GF-D8 (cell line): ENCODE data around the gene PNPLA1.

ENCODE experiments used
- DNase-seq: peaks from one replicate; lab custom pipeline; 2025; lab: John Stamatoyannopoulos, UW

PNPLA1 gene, protein sequence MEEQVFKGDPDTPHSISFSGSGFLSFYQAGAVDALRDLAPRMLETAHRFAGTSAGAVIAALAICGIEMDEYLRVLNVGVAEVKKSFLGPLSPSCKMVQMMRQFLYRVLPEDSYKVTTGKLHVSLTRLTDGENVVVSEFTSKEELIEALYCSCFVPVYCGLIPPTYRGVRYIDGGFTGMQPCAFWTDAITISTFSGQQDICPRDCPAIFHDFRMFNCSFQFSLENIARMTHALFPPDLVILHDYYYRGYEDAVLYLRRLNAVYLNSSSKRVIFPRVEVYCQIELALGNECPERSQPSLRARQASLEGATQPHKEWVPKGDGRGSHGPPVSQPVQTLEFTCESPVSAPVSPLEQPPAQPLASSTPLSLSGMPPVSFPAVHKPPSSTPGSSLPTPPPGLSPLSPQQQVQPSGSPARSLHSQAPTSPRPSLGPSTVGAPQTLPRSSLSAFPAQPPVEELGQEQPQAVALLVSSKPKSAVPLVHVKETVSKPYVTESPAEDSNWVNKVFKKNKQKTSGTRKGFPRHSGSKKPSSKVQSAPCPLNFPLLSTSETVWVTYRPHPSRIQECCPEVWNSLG

GRCh38 chr6:36269834-36270705 is at the start of gene PNPLA1:
PNPLA1 (plus strand) TSS chr6:36270060; CDS start chr6:36270460, 400 bp downstream.
- no peak for DNase-seq

GRCh38 chr6:36220226-36220625 is 49.6 kb upstream of the PNPLA1 start:
- DNase-seq = no peak

GRCh38 chr6:36221674-36222073 is 48.2 kb upstream of the PNPLA1 start:
- no peak for DNase-seq

- no peak for DNase-seq
These were observed 46.9 kb upstream of the PNPLA1 start for GRCh38 chr6:36222924-36223323.

GRCh38 chr6:36223706-36224105 is 46.2 kb upstream of the PNPLA1 start:
- DNase-seq = no peak

DNA sequence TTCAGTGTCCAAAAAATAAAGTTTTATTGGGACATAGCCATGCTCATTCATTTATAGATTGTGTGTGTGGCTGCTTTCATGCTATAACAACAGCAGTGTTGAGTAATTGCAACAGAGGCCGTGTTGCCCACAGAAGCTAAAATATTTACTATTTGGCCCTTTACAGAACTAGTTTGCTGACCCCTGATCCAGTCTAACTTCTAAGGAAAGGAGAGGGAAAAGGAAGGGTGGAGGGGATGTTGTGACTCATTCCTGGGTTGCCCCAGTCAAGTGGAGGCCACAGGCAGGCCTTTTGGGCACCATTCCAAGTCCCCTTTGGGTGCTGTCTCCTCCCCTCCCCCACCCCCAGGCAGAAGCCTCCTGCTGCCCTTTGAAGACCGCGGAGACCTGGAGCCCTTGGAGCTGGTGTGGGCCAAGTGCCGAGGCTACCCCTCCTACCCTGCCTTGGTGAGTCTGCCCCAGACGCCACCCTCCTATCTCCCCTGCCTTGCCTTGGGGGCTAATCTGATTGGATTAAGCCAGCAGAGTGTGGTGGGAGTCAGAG is 44.9 kb upstream of the PNPLA1 start:
- DNase-seq = no peak

DNA sequence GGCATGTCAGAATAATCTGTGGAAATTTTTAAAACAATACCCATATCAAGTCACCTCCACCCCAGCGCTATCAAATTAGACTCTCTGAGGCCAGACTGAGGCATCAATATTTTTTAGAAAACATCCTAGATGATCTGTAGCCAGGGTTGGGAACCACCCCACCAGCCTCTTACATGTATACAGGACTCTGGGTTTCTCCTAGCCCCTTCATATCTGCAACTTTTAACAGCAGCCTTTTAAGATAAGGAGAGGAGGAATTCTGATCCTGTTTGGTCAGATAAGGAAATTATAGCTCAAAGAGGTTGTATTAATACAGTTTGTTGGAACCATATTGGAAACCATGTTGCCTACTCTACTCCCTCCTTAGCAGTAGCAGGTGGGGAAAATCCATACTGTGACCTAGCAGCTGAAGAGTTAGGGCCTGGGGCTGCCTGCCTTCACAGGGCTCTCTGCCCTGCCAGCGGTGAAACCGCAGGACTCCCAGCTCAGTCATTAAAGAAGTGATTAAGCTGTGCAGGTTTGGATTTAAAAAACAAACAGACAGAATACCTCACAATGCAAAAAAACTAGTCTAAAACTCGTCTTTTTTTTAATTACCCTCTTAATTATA is 43.3 kb upstream of the PNPLA1 start:
- DNase-seq = no peak

GRCh38 chr6:36227379-36228228 is 42.3 kb upstream of the PNPLA1 start:
- no peak for DNase-seq

DNA sequence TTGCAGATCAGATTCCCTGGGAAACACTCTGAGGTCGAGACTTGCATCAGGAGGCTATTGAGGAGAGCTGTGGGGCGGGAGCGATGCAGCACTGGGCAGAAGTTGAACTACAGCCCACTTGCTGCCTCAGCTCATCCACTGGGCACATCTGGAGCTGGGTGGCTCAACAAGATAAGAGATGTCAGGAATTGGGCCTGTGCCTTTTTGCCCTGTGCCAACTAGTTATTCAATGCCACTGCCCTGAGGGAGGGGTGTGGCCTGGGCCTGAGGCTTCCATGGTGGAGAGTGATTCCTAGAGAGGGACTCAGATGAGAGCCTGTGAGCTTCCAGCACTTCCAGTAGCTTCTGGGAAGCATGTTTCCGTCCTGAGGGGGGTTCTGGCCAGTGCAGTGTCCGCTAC is 40.6 kb upstream of the PNPLA1 start:
- no peak for DNase-seq

DNA sequence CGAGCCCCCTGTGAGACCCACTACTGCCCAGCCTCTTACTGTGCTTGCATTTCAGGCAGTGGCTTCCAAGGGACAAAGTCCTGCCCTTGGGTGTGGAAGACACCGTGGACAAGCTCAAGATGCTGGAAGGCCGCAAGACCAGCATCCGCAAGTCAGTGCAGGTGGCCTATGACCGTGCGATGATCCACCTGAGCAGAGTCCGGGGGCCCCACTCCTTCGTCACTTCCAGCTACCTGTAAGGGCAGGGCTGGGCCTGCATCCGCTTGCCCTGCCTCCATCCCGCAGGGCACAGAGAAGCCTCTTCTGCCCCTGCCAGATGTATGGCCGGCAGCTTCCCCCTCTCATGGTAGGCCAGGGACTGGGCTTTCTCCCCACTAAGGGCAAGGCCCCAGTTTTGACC is 39.5 kb upstream of the PNPLA1 start:
- DNase-seq = no peak

DNA sequence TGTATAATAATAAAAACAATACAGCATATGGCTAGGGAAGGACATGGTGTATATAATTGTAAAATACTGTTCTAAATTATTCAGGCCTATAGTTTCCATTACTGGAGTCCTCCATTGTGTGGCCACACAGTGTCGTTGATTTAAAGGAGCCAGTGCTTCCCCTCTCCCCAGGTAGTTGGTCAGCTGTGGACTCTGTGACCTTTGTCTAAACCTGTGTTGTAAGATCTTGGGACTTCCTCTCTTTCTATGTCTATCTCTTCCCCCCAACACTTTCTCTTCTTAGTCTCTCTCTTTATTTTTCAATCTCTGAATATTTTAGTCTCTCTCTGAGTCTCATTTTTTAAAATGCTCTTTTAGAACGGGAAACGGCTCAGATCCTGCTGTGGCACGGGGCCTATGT is 37.7 kb upstream of the PNPLA1 start:
- DNase-seq = no peak

GRCh38 chr6:36235309-36235708 is 34.6 kb upstream of the PNPLA1 start:
- DNase-seq = no peak

DNA sequence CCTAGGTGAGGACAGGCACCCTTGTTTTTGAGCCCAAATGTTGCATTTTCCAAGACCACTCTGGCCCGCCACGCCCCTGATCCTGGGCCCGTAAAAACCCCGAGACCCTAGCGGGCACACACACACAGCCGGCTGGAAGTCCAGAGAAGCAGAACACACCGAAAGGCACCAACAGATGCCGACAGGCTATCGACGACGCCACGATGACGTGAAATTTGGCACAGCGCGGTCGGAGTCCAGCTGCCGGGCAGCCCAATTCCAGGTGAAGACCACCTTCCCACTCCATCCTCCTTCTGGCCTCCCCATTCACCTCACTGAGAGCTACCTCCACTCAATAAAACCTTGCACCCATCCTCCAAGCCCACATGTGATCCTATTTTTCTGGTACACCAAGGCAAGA is 34.0 kb upstream of the PNPLA1 start:
- no peak for DNase-seq

GRCh38 chr6:36239774-36240173 is 30.1 kb upstream of the PNPLA1 start:
- DNase-seq = no peak

DNA sequence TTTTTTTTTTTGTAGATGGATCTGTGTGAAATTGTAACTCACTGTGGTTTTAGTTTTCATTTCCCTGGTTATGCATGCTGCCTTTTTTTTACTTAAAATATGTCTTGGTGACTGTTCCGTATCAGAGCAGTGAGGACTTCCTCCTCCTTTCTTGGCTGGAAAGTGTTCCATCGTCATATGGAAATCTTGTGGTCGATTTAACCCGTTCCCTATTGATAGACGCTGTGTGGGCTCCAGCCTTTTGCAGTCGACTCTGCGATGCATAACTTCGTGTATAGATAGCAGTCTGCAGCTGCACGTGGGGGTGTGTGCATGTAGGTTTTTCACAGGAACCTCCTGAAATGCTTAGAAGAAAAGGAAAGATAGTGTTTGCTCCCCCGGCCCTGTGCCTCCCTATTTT is 28.1 kb upstream of the PNPLA1 start:
- DNase-seq = no peak

DNA sequence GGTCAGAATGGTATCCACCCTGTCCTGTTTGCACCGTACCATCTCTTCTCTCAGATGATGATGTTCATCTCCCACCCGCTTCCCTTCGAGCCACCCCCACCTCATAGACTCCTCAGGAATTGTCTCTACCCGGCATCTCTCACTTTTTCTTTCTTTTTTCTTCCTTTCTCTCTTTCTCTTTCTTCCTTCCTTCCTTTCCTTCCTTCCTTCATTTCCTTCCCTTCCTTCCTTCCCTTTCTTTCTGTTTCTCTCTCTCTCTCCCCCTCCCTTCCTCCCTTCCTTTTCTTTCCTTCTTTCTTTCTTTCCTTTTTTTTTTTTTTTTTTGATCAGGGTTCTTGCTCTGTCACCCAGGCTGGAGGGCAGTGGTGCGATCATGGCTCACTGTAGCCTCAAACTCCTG is 27.7 kb upstream of the PNPLA1 start:
- DNase-seq = no peak

- DNase-seq = no peak
These were observed 27.2 kb upstream of the PNPLA1 start for GRCh38 chr6:36242626-36243025.

DNA sequence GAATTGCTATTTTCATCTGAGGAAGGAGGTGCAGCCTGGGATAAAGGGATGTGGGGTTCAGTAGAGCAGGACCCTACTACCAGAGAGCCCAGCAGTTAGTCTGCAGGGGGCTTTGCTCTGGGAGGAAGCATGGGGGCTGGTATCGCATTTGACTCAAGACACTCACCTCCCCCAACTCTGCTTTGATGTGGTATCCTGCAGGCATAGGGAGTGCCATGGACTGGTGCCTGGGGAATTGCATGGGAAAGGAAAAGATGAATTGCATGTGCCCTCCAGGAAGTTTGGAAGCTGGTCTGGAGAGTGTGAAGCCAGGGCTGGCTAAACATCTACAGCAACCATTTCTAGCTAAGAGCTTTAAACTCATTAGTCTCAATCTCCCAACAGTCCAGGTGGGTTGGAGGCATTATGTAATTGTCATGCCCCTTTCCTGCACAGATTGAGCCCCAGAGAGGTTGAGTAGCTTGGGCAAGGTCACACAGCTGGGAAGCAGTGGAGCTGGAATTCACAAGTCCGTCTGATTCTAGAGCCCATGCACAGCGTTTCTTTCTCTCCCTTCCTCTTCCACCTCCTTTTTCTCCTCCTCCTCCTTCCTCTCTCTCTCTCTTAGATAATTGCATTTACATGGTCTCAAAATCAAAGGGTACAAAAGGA is 26.2 kb upstream of the PNPLA1 start:
- no peak for DNase-seq

DNA sequence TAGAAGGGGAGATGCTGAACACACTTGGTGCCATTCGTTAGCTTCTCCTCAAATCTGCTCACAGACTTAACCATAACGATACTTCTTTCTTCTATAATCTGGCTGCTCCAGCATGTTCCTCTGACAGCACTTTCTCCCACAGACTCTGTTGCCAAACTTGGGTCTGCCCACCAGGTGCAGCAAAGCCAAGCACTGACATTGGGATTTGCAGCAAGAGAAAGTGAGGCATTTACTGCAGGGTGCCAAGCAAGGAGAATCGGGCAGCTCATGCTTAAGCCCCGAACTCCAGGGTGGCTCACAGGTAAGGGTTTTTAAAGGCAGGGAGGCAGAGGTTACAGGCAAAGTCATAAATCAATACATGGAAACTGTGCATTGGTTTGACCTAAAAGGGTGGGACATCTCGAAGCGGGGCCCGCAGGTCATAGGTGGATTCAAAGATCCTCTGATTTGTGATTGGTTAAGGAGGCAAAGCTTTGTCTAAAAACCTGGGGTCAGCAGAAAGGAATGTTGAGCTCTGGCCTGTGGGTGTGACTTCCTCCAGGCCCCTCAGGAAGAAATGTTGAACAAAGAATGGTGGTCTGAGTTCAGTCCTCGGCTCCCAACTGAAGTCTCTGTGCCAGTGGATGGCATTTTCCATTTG is 25.1 kb upstream of the PNPLA1 start:
- DNase-seq = no peak

DNA sequence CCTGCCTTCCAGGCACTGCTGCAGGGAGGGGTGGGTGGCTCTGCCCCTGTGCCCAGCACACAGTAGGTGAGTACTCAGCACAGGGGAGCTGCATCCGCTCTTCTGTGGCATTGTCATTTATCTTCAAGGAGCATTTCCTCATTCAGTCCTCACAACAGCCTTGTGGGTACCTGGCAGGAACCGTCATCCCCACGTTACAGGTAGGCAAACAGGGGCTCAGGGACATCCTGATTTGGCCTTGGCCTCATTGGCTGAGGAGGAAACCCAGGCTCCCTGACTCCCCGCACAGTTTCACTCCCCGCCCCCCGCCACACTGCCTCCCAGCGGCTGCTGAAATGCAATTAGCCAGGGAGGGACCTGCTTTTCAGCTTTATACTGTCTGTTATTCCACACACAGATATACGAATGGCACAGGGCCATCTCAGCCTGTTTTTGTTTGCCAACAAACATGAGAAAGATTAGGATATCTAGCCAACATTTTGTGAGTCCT is 24.2 kb upstream of the PNPLA1 start:
- DNase-seq = no peak
